Muscle layer of colon (tissue), 2 donors: ENCODE results near the gene FRAT1.

Experiments used
- H3K27ac ChIP-seq: one replicate; pipeline ENCODE4 v1.7.0; 2013; ENCODE audit warnings: low read depth, mild to moderate bottlenecking, low read length, moderate library complexity
- H3K27me3 ChIP-seq, 2 donors: one replicate each; pipeline ENCODE4 v1.7.0; 2013; ENCODE audit warnings: low read length in 2 of 2, mild to moderate bottlenecking in 2 of 2; ENCODE audit not compliant: insufficient read depth in 2 of 2, control insufficient read depth in 1 of 2
- H3K36me3 ChIP-seq: one replicate; pipeline ENCODE4 v1.7.0; 2013; ENCODE audit warnings: mild to moderate bottlenecking, low read length; ENCODE audit not compliant: insufficient read depth
- H3K4me1 ChIP-seq: one replicate; pipeline ENCODE4 v1.7.0; 2013; ENCODE audit warnings: mild to moderate bottlenecking, low read length; ENCODE audit not compliant: insufficient read depth
- H3K4me3 ChIP-seq, 2 donors: one replicate each; pipeline ENCODE4 v1.7.0; 2013; ENCODE audit warnings: low read length in 2 of 2, low read depth in 1 of 2, mild to moderate bottlenecking in 1 of 2, moderate library complexity in 1 of 2
- H3K9ac ChIP-seq: one replicate; pipeline ENCODE4 v1.7.0; 2013; ENCODE audit warnings: low read length
- H3K9me3 ChIP-seq: one replicate; pipeline ENCODE4 v1.7.0; 2013; ENCODE audit warnings: mild to moderate bottlenecking, low read length
- donor health status: abdominal sarcoma.
- donor health status: Adenocarcinoma of cecum.

Gene FRAT1

DNA sequence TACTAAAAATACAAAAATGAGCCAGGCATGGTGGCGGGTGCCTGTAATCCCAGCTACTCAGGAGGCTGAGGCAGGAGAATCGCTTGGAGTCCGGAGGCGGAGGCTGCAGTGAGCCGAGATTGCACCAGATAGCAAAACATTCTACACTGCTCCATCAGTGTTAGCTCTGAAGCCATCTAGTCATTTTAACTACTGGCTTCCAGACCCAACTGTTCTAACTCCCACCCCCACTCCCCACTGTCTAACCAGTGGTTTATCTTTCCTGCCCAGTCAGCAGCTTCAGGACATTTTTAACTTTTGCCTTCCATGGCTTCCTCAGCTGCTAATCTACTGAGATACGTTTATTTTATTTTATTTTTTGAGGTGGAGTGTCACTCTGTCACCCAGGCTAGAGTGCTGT lies 6.2 kb upstream of the FRAT1 start:
- H3K9ac ChIP-seq, result no peak overlapping the region
- no peaks in the 10 kb centered on the region for H3K9me3 ChIP-seq
- H3K27me3 ChIP-seq, result no peaks in the 10 kb centered on the region
- no peaks in the 10 kb centered on the region for H3K36me3 ChIP-seq
- H3K4me1 ChIP-seq, result no peaks in the 10 kb centered on the region
- no peak overlapping the region for H3K4me3 ChIP-seq
- H3K27ac ChIP-seq, result no peak overlapping the region

DNA sequence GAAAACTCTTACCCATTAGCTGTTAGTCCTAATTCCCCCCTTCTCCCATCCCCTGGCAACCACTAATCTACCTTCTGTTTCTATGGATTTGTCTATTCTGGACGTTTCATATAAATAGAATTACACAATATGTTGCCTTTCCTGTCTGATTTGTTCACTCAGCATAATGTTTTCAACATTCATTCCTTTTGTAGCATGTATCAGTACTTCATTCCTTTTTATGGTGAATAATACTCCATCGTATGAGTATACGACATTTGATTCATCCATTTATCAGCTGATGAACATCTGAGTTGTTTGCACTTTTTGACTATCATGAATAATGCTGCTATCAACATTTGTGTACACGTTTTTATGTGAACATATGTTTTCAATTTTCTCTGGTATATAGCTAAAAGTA lies 4.4 kb upstream of the FRAT1 start:
- no peaks in the 10 kb centered on the region for H3K36me3 ChIP-seq
- H3K9me3 ChIP-seq, result no peaks in the 10 kb centered on the region
- H3K9ac ChIP-seq, result no peak overlapping the region

DNA sequence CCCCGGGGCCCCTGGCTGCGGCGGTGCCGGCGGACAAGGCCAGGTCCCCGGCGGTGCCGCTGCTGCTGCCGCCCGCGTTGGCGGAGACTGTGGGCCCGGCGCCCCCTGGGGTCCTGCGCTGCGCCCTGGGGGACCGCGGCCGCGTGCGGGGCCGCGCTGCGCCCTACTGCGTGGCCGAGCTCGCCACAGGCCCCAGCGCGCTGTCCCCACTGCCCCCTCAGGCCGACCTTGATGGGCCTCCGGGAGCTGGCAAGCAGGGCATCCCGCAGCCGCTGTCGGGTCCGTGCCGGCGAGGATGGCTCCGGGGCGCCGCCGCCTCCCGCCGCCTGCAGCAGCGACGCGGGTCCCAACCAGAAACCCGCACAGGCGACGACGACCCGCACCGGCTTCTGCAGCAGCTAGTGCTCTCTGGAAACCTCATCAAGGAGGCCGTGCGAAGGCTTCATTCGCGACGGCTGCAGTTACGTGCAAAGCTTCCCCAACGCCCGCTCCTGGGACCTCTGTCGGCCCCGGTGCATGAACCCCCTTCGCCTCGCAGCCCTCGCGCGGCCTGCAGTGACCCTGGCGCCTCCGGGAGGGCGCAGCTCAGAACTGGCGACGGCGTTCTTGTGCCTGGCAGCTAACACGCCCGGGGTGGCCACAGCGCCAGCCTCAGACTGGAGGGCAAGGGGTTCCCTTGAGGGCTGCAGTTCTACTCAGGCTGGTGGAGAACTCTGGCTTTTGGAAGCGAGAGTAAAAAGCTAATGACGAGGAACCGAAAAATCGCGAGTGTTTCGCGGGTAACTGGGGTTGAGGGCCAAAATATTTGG lies 804 bp downstream of the FRAT1 start:
- peak overlapping the region; percentile 56 for H3K27ac ChIP-seq
- H3K27me3 ChIP-seq, result no peaks in the 10 kb centered on the region
- no peaks in the 10 kb centered on the region for H3K9me3 ChIP-seq
- peak overlapping the region; percentile 79 to 99 for H3K4me3 ChIP-seq
- H3K4me1 ChIP-seq, result peaks cover 15% of the 10 kb centered on the region
- H3K36me3 ChIP-seq, result no peaks in the 10 kb centered on the region
- no peak overlapping the region for H3K9ac ChIP-seq

More for the DNA sequence above, 4.4 kb upstream of the FRAT1 start:
- Histone ChIP-seq H3K27ac (no peak overlapping the region), H3K4me1 (no peaks in the 10 kb centered on the region), H3K27me3 (no peaks in the 10 kb centered on the region), H3K4me3 (no peak overlapping the region)

DNA sequence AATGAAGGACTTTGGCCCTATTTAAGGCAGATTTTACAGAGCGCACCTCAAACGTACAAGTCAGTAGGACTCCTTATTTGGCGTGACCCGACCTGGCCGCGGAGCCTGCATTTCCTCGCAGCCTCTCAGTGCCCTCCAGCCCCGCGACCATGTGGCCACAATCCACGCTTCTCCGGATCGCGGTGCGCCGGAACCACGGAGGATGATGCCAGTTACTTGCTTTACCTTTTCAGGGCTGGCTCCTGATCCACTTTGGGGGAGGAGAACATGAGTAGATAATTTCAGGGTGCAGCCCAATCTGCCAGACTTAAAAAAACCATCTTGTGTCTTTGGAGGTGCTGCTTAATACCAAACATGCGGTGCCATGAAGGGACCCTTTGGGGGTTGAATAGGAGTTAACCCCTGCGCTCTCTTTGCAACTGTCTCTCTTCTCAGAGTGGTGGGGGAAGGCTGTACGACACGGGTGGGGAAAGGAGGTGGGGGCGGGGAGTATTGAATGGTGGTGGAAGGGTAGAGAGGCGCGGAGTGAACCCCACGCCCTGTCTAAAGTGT lies 1.5 kb downstream of the FRAT1 start:
- Histone ChIP-seq H3K4me3 (peak overlapping the region; percentile 79 to 99), H3K9me3 (no peaks in the 10 kb centered on the region), H3K27me3 (no peaks in the 10 kb centered on the region), H3K36me3 (no peaks in the 10 kb centered on the region), H3K4me1 (peaks cover 15% of the 10 kb centered on the region), H3K27ac (peak overlapping the region; percentile 56), H3K9ac (no peak overlapping the region)

DNA sequence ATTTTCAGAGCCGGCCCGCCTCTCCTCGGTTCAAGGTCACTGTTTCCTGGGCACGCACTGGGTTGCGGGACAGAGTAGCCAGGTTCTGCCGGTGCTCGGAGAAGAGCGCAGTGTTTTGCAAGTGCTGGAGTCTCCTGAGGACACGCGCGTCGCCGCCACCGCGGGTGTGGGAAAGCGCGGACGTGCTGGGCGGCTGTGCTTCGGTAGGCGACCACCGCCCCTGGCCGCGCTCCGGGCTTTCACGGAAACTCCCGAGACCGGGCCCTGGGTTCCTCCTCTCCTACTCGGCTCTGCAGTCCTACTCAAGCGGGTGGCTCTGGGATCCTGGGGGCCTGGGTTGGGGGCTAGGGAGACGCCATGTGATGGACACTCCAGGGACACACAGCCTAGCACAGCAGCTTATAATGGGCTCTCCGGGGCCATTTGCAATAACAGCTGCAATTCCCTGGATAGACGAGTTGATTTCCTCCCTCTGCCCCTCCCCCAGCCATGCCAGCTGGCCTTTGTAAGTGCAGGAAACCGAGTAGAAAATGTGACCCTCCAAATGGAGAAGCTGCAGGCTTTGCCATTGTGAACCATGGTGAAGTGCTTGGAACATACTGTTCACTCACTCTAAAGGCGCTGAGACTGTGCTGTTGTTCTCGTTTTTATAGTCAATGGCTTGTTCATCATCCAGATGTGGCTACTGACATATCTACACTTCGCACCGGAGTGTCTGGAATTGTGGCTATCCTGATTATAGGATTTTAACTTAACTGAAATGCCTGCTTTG lies 2.1 kb downstream of the FRAT1 start:
- no peaks in the 10 kb centered on the region for H3K9me3 ChIP-seq
- H3K27me3 ChIP-seq, result no peaks in the 10 kb centered on the region
- H3K4me1 ChIP-seq, result peaks cover 15% of the 10 kb centered on the region
- H3K36me3 ChIP-seq, result no peaks in the 10 kb centered on the region
- peak overlapping the region; percentile 79 to 99 for H3K4me3 ChIP-seq
- H3K9ac ChIP-seq, result no peak overlapping the region
- H3K27ac ChIP-seq, result peak overlapping the region; percentile 56

DNA sequence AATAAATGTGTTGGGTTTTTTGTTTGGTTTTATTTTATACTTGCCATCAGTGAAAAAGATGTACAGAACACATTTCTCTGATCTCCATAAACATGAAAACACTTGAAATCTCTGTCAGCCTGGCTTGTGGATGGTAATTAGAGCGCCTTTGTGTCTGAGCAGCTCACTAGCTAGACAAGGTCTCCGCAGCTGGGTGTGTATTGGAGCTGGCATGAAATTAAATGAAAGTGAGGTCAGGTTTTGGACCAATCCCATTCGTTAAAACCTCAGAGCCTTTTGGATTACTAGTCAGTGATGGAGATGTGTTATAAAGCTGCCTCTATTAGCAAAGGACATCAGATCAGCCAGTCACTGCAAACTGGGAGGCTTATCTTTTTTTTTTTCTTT lies 2.7 kb downstream of the FRAT1 start:
- no peaks in the 10 kb centered on the region for H3K36me3 ChIP-seq
- H3K4me3 ChIP-seq, result peak overlapping the region in 1 of 2 donors; percentile 12
- H3K9ac ChIP-seq, result no peak overlapping the region
- H3K27ac ChIP-seq, result no peak overlapping the region
- H3K4me1 ChIP-seq, result peaks cover 15% of the 10 kb centered on the region
- H3K9me3 ChIP-seq, result no peaks in the 10 kb centered on the region
- no peaks in the 10 kb centered on the region for H3K27me3 ChIP-seq

DNA sequence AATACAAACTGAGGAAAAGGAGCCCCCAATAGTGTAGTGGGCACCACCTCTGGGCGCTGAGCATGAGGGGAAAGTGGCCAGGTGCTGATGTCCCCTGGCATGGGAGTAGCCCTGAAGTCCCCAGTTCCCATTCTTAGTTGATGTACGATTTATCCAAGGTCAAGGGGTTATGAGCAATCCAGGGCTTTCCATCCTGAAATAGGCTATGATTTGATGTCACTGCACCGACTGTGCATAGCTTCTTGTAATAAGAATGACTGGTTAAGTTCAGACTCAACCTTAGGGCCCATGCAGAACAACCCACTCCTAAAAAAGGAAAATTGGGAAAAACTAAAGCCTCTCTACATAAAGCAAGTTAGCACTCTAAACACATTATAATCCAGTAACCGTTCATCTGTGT lies 4.4 kb downstream of the FRAT1 start:
- Histone ChIP-seq H3K27ac (no peak overlapping the region), H3K4me1 (peaks cover 15% of the 10 kb centered on the region), H3K36me3 (peaks cover 1% of the 10 kb centered on the region), H3K27me3 (no peaks in the 10 kb centered on the region), H3K4me3 (no peak overlapping the region), H3K9ac (no peak overlapping the region), H3K9me3 (no peaks in the 10 kb centered on the region)

DNA sequence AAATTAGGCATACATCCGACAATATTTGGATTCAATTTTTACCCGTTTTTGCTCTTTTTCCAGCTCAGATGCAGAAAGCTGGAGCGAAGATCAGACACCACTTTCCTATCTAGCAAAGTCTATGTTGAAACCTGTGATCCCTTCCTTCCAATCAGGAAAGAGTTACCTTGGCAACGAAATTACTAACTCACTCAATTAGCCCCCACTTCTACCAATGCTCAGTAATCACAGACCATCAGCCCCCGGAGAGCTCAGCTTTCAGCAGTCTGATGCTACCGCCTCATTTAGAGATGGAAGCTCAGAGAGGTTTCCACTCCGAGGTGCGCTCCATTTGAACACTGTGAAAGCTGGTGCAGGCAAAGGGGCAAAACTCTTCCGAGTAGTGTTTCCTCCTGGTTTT lies 6.7 kb downstream of the FRAT1 start:
- Histone ChIP-seq H3K9me3 (no peaks in the 10 kb centered on the region), H3K4me3 (no peak overlapping the region), H3K9ac (no peak overlapping the region), H3K27me3 (no peaks in the 10 kb centered on the region), H3K27ac (no peak overlapping the region), H3K4me1 (peaks cover 17% of the 10 kb centered on the region), H3K36me3 (peaks cover 11% of the 10 kb centered on the region)

DNA sequence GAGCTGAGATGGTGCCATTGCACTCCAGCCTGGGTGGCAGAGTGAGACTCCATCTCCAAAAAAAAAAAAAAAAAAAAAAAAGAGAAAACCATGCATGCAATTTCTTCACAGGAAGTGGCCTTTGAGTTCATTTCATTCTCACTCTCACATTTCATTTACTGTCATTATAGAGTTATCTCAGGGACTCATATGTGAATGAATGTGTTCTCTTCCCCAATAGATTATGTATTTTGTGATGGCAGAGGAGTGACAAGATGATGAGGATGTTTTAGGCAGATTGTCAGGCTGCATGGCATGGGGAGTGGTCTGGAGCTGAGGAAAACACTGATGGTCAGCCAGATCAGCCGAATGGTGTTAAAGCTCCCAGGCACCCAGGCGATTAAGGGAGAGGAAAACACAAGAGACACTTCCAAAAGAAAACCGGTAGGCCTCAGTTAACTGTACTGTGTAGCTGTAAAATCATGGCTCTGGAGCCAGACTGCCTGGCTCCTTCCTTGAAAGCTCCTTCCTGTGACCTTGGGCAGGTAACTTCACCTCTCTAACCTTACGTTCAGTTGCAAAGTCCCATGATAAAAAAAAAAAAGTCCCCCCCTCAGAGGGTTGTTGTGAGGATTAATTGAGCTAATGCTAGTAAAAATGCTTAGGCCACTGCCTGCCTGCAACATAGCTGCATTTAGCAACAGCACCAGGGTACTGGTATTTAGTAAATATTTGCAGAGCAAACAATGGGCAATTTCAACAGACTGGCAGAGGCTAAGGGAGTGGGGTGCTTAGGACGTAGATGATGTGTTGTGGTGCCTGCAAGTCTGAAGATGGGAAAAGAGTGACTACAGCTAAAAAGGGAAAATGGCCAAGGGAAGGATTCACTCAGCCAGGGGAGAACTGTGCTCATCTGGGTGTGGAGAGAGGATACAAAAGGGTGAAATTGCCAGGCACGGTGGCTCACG lies 8.6 kb downstream of the FRAT1 start:
- H3K4me3 ChIP-seq, result no peak overlapping the region
- H3K4me1 ChIP-seq, result peaks cover 15% of the 10 kb centered on the region
- no peak overlapping the region for H3K27ac ChIP-seq

DNA sequence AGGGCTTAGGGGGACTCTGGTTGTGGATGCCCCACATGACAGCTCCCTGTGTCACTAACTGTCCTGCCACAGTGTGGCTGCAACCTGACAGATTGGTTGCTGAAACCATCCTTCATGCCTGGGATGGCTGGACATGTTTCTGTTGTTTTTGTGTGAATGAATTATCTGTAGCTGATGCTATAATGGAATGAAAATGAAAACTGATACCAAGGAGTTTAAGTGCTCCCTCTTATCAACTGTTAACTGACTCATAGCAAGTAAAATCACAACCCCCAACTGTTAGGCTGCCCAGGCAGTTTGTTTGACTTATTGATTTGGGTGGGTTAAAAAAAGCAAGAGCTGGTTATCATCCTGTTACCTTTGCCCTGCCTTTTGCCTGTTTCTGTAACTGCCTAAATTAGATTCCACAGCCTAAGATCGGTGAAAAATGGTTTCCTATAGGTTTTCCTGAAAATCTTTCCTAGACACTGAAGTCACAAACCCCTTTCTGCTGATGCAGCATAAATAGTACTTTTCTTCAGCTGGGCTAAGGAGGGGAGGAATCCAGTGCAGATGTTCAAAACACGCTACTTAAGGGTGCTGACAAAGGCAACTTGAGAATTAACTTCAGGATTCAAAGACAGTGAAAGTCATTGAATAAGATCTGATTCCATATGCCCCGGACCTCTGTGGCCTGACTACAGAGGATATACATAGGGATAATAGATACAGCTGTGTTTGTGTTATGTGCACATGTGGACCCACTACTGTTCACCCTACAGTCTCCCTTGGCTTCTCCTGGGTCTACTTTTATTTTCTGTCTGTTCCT lies 9.8 kb downstream of the FRAT1 start:
- Histone ChIP-seq H3K4me1 (peaks cover 15% of the 10 kb centered on the region), H3K9ac (no peak overlapping the region), H3K36me3 (peaks cover 11% of the 10 kb centered on the region), H3K27ac (no peak overlapping the region), H3K9me3 (no peaks in the 10 kb centered on the region), H3K27me3 (no peaks in the 10 kb centered on the region), H3K4me3 (no peak overlapping the region)

More for the DNA sequence above, 8.6 kb downstream of the FRAT1 start:
- Histone ChIP-seq H3K36me3 (peaks cover 11% of the 10 kb centered on the region), H3K27me3 (no peaks in the 10 kb centered on the region), H3K9me3 (no peaks in the 10 kb centered on the region), H3K9ac (no peak overlapping the region)
